Kidney (tissue), 22 donors: ENCODE results near the gene OIT3. TPM values are rescaled to one million over a fixed set of nuclear protein-coding genes. Genes with fewer than 3 reads are reported as not detected.

Experiments used
- DNase-seq, 5 donors: peaks; one replicate each; pipeline ENCODE4 v3.0.0-alpha.2; 2013 to 2020
- FAIRE-seq: peaks from 2 replicates; lab custom pipeline; 2012; peaks lifted over from hg19 to GRCh38; lab: Jason Lieb, UNC
- H3K27ac ChIP-seq, 2 donors: one replicate each; pipeline ENCODE4 v1.7.0; 2013; ENCODE audit warnings: low read depth in 2 of 2, low read length in 2 of 2, inconsistent platforms in 1 of 2
- H3K27me3 ChIP-seq: one replicate; pipeline ENCODE4 v1.7.1; 2013; ENCODE audit warnings: low read length, inconsistent platforms; ENCODE audit not compliant: control insufficient read depth, insufficient read depth
- H3K36me3 ChIP-seq, 3 donors: one replicate each; pipeline versions ENCODE4 v1.7.0 to v1.7.1; 2013; ENCODE audit warnings: low read length in 3 of 3, control low read depth in 1 of 3, inconsistent platforms in 1 of 3; ENCODE audit not compliant: insufficient read depth in 3 of 3, control insufficient read depth in 2 of 3
- H3K4me1 ChIP-seq, 3 donors: one replicate each; pipeline versions ENCODE4 v1.7.0 to v1.7.1; 2013; ENCODE audit warnings: low read length in 3 of 3, inconsistent platforms in 1 of 3, low read depth in 1 of 3; ENCODE audit not compliant: control insufficient read depth in 2 of 3, insufficient read depth in 2 of 3
- H3K4me3 ChIP-seq, 3 donors: one replicate each; pipeline versions ENCODE4 v1.7.0 to v1.8.1; 2013; ENCODE audit warnings: low read length in 3 of 3, control low read depth in 1 of 3, inconsistent platforms in 1 of 3
- H3K9ac ChIP-seq, 3 donors: one replicate each; pipeline versions ENCODE4 v1.7.0 to v1.7.1; 2013; ENCODE audit warnings: low read length in 3 of 3, control low read depth in 1 of 3, inconsistent platforms in 1 of 3
- H3K9me3 ChIP-seq, 3 donors: one replicate each; pipeline versions ENCODE4 v1.7.0 to v1.7.1; 2013; ENCODE audit warnings: low read length in 3 of 3, control low read depth in 1 of 3, inconsistent platforms in 1 of 3; ENCODE audit not compliant: control insufficient read depth in 2 of 3, insufficient read depth in 1 of 3
- intact Hi-C: fragments of 100-400 bp; cut with DNase I; formaldehyde crosslinking; loops from one replicate; pipeline ENCODE4 v1.11.1; 2022
- long read RNA-seq, 10 donors: library from polyadenylated mRNA in 1 of 10; unstranded in 1 of 10; transcript quantifications; one replicate each; pipeline ENCODE4 v2.0.0 and lab custom pipeline, GENCODE V29; 2021 to 2026
- polyA plus RNA-seq: library from polyadenylated mRNA; stranded (reverse); fragments of 350-450 nt; fragmentation: Illumina TruSeq; extraction: RNeasy Lipid Tissue Mini Kit (QIAGEN cat#74804); gene quantifications from one replicate; pipeline ENCODE4 v1.2.3, GENCODE V29; 2014; ENCODE audit warnings: low read depth, low replicate concordance; ENCODE audit not compliant: insufficient read depth
- total RNA-seq: library from RNA; stranded (reverse); fragmentation: NEBNext Ultra II Directional; extraction: Animal tissue kit (Norgen Biotek cat#: 25700); gene quantifications from one replicate; pipeline ENCODE4 v1.2.1, GENCODE V29; 2021
- TF ChIP-seq, protein P1 (sequence below): IDR thresholded peaks from 3 replicates; pipeline ENCODE4 v1.5.1; 2012; ENCODE audit warnings: mild to moderate bottlenecking, moderate library complexity, borderline replicate concordance; ENCODE audit not compliant: insufficient read depth; ENCODE audit errors: extremely low read depth
- donor health status: control.
- donor health status: control.
- donor health status: control.
- donor health status: control.
- donor health status: control.
- donor health status: DM: yes; HTN: yes; CAD: no.
- donor health status: Normal renal cell carcinoma (clear cell type).

Gene OIT3
- total RNA-seq (not detected), polyA plus RNA-seq (not detected)
- long read RNA-seq, donor 1, result 0 reads
- long read RNA-seq, donor 2, partial matches to known transcripts, result 9 of 10 reads
- long read RNA-seq, donor 2, other reads (novel, unspliced or antisense), result 0 of 10 reads
- long read RNA-seq, donor 3, result 0 reads
- long read RNA-seq, donor 4, result 0 reads
- long read RNA-seq, donor 5, result 0 reads
- long read RNA-seq, donor 6, partial matches to known transcripts, result 0 of 1 reads
- long read RNA-seq, donor 6, other reads (novel, unspliced or antisense), result 0 of 1 reads
- long read RNA-seq, donor 7, result 0 reads
- long read RNA-seq, donor 8, result 0 reads
- long read RNA-seq, donor 9, result 0 reads
- long read RNA-seq, donor 10, result 0 reads

DNA sequence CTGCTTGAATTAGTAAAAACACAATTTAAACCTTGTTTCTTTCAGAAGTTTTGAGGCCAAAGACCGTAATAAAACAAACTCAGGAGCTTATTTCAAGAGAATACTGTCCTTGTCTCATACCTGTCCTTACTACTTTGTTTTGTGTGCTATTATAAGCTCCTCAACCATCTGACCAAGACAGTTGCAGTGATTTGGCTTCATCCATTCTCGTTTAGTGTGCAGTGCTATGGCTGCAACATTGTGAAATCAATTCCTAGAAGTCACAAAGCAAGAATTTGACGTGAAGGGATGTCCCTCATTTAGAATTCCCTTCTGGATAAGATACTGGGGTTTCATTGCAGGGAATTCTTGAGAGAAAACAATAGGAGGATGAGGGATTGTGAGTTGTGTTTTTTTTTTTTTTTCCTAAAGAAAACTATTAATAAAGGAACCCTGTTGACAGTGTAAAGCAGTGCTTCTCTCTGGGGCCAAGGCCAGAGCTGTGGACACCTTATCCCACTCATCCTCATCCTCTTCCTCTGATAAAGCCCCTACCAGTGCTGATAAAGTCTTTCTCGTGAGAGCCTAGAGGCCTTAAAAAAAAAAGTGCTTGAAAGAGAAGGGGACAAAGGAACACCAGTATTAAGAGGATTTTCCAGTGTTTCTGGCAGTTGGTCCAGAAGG lies at the start of gene OIT3:
OIT3 (plus strand) TSS at position 604 of the 663 bp plus-strand sequence. CDS start 60 bp downstream, outside the sequence.
- no peak for DNase-seq
- no peak within 1 kb of the TSS for H3K9ac ChIP-seq
- H3K4me1 ChIP-seq, result no peaks in the 10 kb centered on the region
- H3K27ac ChIP-seq, result no peak within 1 kb of the TSS
- intact Hi-C loops, result no loop called here
- H3K27me3 ChIP-seq, result no peaks in the 10 kb centered on the region
- no peak for FAIRE-seq
- TF ChIP-seq, protein P1, sequence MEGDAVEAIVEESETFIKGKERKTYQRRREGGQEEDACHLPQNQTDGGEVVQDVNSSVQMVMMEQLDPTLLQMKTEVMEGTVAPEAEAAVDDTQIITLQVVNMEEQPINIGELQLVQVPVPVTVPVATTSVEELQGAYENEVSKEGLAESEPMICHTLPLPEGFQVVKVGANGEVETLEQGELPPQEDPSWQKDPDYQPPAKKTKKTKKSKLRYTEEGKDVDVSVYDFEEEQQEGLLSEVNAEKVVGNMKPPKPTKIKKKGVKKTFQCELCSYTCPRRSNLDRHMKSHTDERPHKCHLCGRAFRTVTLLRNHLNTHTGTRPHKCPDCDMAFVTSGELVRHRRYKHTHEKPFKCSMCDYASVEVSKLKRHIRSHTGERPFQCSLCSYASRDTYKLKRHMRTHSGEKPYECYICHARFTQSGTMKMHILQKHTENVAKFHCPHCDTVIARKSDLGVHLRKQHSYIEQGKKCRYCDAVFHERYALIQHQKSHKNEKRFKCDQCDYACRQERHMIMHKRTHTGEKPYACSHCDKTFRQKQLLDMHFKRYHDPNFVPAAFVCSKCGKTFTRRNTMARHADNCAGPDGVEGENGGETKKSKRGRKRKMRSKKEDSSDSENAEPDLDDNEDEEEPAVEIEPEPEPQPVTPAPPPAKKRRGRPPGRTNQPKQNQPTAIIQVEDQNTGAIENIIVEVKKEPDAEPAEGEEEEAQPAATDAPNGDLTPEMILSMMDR, result no peak
- H3K9me3 ChIP-seq, result no peaks in the 10 kb centered on the region
- no peaks in the 10 kb centered on the region for H3K36me3 ChIP-seq
- H3K4me3 ChIP-seq, result no peak within 1 kb of the TSS

DNA sequence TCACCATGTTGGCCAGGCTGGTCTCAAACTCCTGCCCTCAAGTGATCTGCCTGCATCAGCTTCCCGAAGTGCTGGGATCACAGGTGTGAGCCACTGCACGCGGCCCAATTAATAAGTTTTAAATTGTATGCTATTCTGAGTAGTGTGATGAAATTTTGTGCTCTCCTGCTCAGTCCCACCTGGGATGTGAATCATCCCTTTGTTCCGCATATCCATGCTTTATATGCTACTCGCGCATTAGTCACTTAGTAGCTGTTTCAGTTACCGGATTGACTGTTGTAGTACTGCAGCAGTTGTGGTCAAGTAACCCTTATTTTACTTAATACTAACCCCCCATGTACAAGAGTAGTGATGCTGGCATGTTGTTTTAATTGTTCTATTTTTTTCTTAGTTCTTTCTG lies 47.3 kb upstream of the OIT3 start:
- Histone ChIP-seq H3K36me3 (no peaks in the 10 kb centered on the region), H3K9ac (no peak overlapping the region), H3K27ac (no peak overlapping the region), H3K9me3 (peaks cover 0 to 2% (median 0%) of the 10 kb centered on the region in 3 donors), H3K27me3 (no peaks in the 10 kb centered on the region), H3K4me3 (no peak overlapping the region), H3K4me1 (no peaks in the 10 kb centered on the region)
- TF ChIP-seq, protein P1, result no peak
- intact Hi-C loops, result loop anchor here (10.0 kb wide), 1 partner anchor 481 kb away; no protein-coding TSS in a partner anchor
- FAIRE-seq (no peak), DNase-seq (no peak)

DNA sequence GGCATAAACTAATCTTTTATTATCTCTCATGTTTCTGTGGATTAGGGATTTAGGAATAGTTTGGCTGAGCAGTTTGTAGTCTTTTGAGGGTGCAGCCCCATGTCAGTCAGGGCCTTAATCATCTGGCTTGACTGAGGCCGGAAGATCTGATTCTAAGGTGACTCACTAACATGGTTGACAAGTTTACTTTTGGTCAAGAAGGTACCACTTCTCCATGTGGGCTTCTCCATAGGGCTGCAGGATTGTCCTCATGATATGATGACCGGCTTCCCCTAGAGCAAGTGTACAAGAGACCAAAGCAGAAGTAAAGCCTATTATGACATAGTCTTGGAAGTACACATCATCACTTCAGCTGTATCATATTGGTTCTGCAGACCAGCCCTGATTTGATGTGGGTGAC lies 45.9 kb upstream of the OIT3 start:
- H3K27me3 ChIP-seq, result no peaks in the 10 kb centered on the region
- FAIRE-seq, result no peak
- no peaks in the 10 kb centered on the region for H3K36me3 ChIP-seq
- DNase-seq, result no peak
- no peak overlapping the region for H3K9ac ChIP-seq
- intact Hi-C loops, result loop anchor here (10.0 kb wide), 1 partner anchor 483 kb away; no protein-coding TSS in a partner anchor
- H3K9me3 ChIP-seq, result peaks cover 0 to 2% (median 0%) of the 10 kb centered on the region in 3 donors
- H3K27ac ChIP-seq, result no peak overlapping the region
- no peak overlapping the region for H3K4me3 ChIP-seq
- TF ChIP-seq, protein P1, result no peak
- no peaks in the 10 kb centered on the region for H3K4me1 ChIP-seq
